ENCODE results near the gene RAE1.

DNA sequence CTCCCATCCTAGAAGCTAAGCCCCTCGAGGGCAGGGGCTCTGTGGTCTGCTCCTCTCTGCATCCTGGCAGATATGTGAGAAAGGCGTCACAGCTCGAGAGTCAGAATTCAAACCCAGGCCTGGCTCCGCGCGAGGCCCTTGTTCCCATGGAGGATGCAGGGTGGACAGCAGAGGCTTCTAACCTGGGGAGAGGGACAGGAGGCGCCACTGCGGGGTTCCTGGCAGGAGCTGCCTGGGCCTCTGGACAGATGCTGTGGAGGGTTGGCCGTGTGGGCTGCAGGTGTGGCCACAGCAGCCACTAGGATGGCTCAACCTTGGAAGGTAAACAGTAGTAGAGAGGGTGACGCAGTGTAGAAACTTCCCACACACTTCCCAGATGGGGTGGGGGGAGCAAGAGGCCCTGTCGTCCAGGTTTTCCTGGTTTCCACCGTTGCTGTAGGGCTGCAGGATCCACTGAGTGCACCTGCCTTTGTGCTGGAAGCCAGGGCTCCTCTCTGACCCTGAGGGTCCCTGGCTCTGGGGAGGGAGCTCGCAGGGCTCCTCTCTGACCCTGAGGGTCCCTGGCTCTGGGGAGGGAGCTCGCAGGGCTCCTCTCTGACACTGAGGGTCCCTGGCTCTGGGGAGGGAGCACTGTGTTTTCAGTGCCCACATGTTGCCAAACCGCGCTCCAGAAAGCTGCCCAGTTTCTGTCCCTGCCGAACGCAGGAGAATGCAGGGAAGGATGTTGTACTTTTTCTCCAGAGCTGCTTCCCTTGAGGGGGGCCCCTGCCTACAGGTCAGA, 54.4 kb downstream of the RAE1 start:
- no peak for TF ChIP-seq CTCF (conservative IDR thresholded peaks at IDR 0.05; ENCODE audit: low read depth, low read length)
- TF ChIP-seq EZH2 (IDR thresholded peaks at IDR 0.05; ENCODE audit: low read length, unreplicated experiment): no peak

Data from PC-3 (cell line).